Fibroblast of the aortic adventitia (primary cell): ENCODE measurements around the gene C18orf63. TPM values are rescaled to one million over a fixed set of nuclear protein-coding genes. Genes with fewer than 3 reads are reported as not detected.
A peak's percentile ranks its signal among the peaks of the same experiment; 100 is the strongest.

Experiments used
- DNase-seq: peaks from one replicate; pipeline ENCODE4 v3.0.0-alpha.2; 2010; ENCODE audit warnings: low read depth
- H3K4me3 ChIP-seq: 2 replicates; pipeline ENCODE4 v1.5.1; 2011; ENCODE audit warnings: low read depth, mild to moderate bottlenecking, control low read depth, low read length, moderate library complexity
- total RNA-seq: library from RNA; depleted of rRNA; stranded (reverse); fragments of >200 nt; gene quantifications from 2 replicates; pipeline ENCODE4 v1.2.3, GENCODE V29; 2012; ENCODE audit warnings: low replicate concordance
- TF ChIP-seq, protein P1 (sequence below): IDR thresholded peaks from 2 replicates; pipeline ENCODE4 v1.5.1; 2011; ENCODE audit warnings: mild to moderate bottlenecking, low read length, control low read depth, inconsistent platforms; ENCODE audit not compliant: insufficient read depth

Gene C18orf63
- total RNA-seq, 1 donor = not detected

DNA sequence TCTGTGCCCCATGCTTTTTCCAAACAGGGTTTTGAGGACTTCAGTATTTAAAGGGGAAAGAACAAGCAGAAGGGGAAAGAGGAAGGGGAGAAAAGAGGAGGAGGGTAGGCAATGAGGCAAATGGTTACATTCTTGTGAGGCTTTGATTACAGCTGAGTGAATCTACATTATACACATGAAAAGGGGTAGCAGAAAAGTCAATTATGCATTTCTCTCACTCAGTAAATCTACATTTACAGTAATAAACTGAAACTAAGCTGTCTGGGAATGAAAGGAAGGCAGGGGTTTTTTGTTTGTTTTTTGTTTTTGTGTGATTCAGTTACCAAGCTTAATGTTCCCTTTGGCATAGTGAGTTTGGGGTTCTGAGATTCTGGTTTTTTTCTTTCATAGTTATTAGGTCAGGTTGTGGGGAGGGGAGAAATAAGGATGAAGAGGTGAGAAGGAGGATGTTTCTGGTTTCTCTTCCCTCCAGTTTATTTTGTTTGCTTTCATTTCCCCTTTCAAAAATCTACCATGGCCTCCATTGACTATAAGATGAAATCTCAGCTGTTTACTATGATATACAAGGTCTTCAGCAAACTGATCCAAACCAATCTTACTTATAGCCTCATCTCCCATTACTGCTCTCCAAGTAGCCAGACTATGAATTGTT lies 18.7 kb downstream of the C18orf63 start:
- H3K4me3 ChIP-seq = no peak overlapping the region
- TF ChIP-seq, protein P1, sequence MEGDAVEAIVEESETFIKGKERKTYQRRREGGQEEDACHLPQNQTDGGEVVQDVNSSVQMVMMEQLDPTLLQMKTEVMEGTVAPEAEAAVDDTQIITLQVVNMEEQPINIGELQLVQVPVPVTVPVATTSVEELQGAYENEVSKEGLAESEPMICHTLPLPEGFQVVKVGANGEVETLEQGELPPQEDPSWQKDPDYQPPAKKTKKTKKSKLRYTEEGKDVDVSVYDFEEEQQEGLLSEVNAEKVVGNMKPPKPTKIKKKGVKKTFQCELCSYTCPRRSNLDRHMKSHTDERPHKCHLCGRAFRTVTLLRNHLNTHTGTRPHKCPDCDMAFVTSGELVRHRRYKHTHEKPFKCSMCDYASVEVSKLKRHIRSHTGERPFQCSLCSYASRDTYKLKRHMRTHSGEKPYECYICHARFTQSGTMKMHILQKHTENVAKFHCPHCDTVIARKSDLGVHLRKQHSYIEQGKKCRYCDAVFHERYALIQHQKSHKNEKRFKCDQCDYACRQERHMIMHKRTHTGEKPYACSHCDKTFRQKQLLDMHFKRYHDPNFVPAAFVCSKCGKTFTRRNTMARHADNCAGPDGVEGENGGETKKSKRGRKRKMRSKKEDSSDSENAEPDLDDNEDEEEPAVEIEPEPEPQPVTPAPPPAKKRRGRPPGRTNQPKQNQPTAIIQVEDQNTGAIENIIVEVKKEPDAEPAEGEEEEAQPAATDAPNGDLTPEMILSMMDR = no peak
- DNase-seq = no peak

DNA sequence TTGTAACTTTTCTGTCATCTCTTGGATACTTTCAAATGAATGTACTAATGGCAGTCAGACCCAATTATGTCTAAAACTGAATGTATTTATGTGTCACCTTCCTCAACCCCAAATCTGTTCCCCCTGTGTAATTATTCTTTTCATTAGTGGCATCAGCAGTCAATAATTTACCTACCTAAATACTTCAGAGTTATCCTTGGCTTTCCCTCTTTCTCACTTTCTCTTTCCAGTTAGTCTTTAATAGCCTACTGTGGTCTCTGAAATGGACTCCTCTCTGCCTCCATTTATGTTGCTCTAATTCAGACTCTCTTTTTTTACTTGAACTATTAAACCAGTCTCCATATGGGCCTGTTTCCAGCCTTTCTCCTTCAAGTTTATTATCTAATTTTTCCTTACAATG lies 21.0 kb downstream of the C18orf63 start:
- H3K4me3 ChIP-seq = no peak overlapping the region
- DNase-seq = no peak
- TF ChIP-seq, protein P1 = no peak

DNA sequence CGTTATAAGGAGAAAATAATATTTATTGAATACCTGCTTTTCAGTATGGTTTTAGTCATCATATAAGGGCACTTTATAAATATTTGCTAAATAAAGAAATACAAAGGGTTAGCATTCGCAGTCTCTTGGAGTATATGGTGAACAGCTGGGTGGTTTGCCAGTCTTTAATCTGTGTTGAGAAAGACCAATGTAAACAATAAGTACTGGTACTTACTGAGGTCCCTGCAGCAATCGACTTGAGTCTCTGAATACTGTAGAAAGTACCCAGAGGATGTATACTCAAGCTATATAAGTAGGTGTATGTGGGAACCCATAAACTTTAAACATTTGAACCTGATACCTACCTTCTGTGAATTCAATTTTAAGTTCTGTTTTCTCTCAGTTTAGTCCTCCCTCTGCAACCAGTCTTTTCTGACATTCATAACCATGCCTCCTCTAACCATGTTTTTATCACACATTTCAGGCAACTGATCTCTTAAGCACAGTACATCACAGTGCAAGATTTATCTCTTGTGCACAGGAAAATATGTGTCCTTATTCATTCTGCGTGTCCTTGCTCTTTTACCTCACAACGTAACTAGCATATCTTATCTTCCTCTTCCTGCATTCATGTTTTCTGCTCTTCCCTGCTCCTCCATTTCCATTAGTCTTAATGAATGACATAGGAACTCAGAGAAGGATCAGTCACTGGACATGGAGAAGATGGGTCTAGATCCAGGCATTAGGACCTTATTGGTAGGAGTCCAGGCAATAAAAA lies 21.7 kb downstream of the C18orf63 start:
- DNase-seq = no peak
- H3K4me3 ChIP-seq = no peak overlapping the region
- TF ChIP-seq, protein P1 = no peak

DNA sequence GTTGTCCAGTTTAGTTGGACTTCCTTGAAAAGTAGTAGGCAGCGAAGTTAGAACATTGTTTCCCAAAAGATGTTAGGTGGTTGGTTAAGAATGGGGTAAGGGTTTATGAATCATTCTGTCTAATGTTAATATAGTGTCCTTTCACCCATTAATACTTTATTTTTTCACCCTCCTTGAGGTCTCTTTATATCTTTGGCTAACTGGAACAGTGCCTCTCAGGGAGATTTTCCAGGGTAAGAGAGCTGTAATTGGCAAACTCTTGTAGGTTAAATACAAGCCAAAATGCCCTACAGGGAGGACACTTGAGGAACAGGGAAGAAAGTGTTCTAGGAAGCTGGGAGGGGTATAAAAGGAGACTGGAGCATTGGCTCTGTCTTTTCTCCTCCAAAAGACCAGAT lies 22.3 kb downstream of the C18orf63 start:
- DNase-seq = no peak
- TF ChIP-seq, protein P1 = no peak

DNA sequence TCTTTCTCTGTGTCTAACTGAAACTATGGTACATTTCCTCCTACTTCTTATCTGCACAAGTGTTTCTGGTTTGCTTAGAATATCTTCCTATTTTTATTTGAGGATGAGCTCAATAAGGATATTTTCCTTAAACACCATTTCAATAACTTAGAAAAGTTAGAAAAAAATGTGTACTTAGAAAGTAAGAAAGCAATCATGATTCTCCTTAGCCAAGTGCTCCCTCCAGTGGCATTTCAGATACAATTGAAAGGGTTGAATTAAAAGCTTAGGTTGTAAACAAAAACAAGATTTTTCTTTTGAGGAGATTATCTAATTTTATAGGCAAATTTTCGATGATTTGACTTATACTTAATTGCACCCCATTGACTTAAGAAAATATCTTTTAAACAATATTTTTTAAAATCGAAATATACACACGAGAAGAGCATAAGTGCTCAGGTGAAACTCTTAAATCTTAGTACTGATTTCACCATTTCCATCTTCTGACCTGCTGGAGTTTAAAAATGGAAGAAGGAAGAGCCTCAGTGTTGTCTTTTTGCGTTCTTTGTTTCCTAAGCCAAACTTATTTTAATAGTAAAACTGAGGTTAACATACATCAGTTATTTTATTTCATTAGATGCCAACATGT lies 26.9 kb downstream of the C18orf63 start:
- TF ChIP-seq, protein P1 = peak; percentile 66
- peak; percentile 90 for DNase-seq
- H3K4me3 ChIP-seq = no peak overlapping the region

More for the DNA sequence above, 22.3 kb downstream of the C18orf63 start:
- H3K4me3 ChIP-seq = no peak overlapping the region

DNA sequence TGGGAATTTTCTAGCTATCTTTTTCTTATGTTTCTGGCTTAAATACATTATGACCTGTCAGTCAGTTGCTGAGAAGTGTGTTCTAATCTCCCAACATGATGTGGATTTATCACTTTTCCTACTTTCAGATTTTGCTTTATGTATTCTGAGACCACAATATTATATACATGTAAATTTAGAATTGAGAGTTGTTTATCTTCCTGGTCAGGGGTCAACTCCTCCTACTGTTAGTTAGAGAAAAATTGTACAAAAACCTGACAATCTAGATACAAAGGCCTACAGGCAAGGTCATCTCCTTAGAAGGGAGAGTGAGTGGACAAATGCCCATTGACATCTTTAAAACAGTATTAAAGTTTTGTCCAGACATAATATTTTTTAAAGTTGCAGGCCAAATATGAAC lies 30.6 kb downstream of the C18orf63 start:
- no peak overlapping the region for H3K4me3 ChIP-seq
- TF ChIP-seq, protein P1 = no peak
- no peak for DNase-seq
